ENCODE measurements around the gene KLK10.

GRCh38 chr19:50998686-50999085 lies 20.8 kb downstream of the KLK10 start:
- no peak for TF ChIP-seq CTCF (conservative IDR thresholded peaks at IDR 0.05)
- no peak for TF ChIP-seq EZH2 (IDR thresholded peaks at IDR 0.05; ENCODE audit: low read depth)

Measured in PC-9 (cell line).